T-helper 2 cell treated with Interferon-gamma antibody and Interleukin-4, amounts not matched to agents 100 ng/mL and 5 ng/mL, for 36 hours (primary cell): ENCODE results near the gene TBL3. TPM values are rescaled to one million over a fixed set of nuclear protein-coding genes. Genes with fewer than 3 reads are reported as not detected.

Source experiments
- intact Hi-C: fragments of 100-400 bp; cut with micrococcal nuclease; formaldehyde crosslinking; loops from one replicate; pipeline ENCODE4 v1.15.1; 2023
- total RNA-seq: library from RNA; stranded (reverse); gene quantifications from 2 replicates; pipeline ENCODE4 v1.2.3, GENCODE V29; 2022

The TBL3 gene
- total RNA-seq, 1 donor from 2014 or later = 36.7 TPM

- intact Hi-C loops = loop anchor here (1.0 to 2.0 kb wide), 3 partner anchors 8 to 27 kb away; partner anchors contain the start of genes MSRB1 and TBL3
These were observed 7.9 kb upstream of the TBL3 start for GRCh38 chr16:1963806-1964505.

GRCh38 chr16:1964506-1965395 lies 7.1 kb upstream of the TBL3 start, which contains the start of gene RPS2:
RPS2 (minus strand) TSS chr16:1964826; CDS start chr16:1964625, 201 bp downstream.
- intact Hi-C loops = loop anchor here (1.0 to 2.0 kb wide), 3 partner anchors 8 to 26 kb away; partner anchors contain the start of genes MSRB1 and TBL3

- intact Hi-C loops = loop anchor here (2.0 kb wide), 2 partner anchors 23 to 25 kb away; partner anchors contain the start of gene MSRB1
These were observed 6.4 kb upstream of the TBL3 start for GRCh38 chr16:1965396-1966001.

DNA sequence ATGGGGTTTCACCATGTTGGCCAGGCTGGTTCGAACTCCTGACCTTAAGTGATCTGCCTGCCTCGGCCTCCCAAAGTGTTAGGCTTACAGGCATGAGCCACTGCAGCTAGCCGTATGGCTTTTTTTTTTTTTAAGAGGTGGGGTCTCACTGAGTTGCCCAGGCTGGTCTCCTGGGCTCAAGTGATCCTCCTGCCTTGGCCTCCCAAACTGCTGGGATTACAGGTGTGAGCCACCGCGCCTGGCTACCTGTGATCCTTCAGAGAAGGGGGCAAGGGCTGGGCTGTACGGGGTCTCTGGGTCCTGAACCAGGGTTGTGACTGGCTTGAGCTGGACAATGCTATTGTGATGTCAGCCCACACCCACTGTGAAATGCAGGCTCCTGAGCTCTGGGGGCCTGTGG lies 5.4 kb upstream of the TBL3 start, which contains the start of gene RNF151:
RNF151 (plus strand) TSS at position 397 of the 400 bp plus-strand sequence. CDS start 26 bp downstream, outside the sequence.
- intact Hi-C loops = no loop called here

- intact Hi-C loops = no loop called here
These were observed 3.5 kb upstream of the TBL3 start for GRCh38 chr16:1968146-1968953.

DNA sequence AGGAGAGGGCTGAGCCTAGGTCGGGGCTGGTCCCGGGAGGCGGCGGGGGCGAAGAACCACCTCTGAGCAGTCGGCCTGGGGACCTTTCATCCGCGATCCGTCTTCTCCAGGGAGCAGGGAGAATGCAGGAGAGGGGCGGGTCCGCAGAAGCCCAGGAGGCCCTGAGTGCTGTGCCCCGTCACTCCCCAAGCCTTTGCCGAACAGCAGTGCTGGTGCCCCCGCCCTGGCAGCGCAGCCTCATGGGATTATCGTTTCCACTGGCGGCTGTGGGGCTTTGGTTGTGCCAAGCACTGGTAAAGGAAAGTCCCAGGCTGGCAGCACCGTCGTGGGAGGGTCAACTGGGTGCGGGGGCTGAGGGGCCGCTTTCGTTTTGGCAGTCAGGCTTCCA lies 631 bp downstream of the TBL3 start:
- intact Hi-C loops = loop anchor here (1.0 to 5.0 kb wide), 3 partner anchors 8 to 35 kb away; partner anchors contain the start of genes GFER, RPS2 and ZNF598

DNA sequence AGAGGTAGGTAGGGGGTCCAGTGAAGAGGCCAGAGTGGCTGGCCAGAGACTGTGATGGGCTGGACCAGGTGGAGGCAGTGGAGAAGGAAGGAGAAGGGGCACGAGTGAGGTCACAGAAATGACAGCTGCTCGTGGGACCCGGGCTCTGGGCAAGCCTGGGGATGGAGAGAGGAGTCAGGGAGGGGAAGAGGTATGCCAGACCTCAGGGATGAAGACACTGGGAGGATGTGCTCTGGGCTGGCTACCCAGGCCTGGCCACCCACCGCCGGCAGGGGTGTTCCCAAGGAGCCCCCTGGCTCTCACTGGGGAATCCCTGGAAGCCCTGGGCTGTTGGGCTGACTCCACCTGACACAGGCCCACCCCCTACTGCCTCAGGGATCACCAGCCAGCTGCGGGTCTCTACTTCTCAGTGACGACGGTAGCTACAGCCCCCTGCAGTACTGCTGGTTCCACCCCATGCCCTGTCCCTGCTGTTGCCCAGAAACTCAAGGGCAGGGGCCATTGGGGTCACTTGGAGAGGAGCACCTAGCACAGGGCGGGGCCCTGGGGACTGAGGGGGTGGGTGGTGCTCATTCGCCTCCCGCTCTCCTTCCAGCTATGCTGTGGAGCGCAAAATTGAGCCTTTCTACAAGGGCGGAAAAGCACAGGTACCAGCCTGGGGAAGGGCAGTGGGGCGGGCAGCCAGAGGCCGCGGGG lies 1.8 kb downstream of the TBL3 start:
- intact Hi-C loops = loop anchor here (5.0 kb wide), 1 partner anchor 34 kb away; the partner anchor contains the start of gene ZNF598

DNA sequence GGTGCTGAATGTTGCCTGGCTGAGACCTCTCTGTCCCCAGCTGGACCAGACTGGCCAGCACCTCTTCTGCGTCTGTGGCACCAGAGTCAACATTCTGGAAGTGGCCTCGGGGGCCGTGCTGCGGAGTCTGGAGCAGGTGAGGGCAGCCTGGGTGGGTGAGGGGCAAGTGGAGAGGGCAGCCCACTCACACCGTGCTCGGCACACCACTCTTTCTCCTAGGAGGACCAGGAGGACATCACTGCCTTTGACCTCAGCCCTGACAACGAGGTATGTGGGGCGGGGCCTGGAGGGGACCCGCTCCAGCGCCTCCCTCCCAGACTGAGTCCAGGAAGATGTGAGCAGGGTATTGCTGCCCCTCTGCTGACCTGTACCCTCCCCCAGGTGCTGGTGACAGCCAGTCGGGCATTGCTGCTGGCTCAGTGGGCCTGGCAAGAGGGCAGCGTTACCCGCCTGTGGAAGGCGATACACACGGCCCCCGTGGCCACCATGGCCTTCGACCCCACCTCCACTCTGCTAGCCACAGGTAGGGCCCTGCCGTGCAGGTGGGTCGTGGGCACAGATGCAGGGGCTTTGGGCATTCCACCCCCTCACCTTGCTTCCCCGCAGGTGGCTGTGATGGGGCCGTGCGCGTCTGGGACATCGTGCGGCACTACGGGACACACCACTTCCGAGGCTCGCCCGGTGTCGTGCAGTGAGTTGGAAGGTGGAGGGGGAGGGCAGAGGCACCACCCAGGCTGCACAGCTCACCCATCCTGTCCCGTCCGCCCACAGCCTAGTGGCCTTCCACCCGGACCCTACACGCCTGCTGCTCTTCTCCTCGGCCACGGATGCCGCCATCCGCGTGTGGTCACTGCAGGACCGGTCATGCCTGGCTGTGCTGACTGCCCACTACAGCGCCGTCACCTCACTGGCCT lies 2.6 kb downstream of the TBL3 start:
- intact Hi-C loops = loop anchor here (5.0 kb wide), 1 partner anchor 33 kb away; the partner anchor contains the start of gene ZNF598

DNA sequence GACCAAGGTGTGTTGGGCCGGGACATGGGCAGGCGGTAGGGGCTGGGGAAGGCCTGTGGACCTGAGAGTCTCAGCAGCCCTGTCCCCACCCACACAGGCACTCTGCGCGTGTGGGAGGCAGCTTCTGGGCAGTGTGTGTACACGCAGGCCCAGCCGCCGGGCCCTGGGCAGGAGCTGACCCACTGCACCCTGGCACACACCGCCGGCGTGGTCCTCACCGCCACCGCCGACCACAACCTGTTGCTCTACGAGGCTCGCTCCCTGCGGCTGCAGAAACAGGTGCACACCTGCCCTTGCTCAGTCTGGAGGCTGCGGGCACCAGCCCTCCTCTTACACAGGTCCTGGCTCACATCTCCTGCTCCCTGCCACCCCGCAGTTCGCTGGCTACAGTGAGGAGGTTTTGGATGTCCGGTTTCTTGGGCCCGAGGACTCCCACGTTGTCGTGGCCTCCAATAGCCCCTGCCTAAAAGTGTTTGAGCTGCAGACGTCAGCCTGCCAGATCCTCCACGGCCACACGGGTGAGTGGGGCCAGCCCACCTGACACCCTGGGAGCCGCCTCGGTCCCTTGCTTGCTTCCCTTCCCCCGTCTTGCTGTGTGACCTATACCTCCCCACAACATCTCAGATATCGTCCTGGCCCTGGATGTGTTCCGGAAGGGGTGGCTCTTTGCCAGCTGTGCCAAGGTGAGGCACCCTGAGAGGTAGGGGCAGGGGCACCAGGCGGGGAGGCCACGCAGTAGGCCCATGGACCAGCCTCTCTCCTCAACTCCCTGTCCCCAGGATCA lies 3.8 kb downstream of the TBL3 start:
- intact Hi-C loops = no loop called here

DNA sequence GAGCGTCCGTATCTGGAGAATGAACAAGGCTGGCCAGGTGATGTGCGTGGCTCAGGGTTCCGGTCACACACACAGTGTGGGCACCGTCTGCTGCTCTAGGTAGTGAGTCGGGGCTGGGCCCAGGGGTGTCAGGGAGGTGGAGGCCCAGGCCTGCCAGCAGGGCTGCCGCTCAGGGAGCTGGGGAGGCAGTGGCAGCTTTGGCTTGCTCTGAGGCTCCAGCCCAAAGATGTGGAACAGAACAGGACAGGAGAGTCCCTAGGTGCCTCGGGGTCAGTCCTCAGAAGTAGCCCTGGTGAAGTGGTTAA lies 4.3 kb downstream of the TBL3 start:
- intact Hi-C loops = no loop called here

GRCh38 chr16:1976951-1977874 lies 5.4 kb downstream of the TBL3 start:
- intact Hi-C loops = no loop called here

DNA sequence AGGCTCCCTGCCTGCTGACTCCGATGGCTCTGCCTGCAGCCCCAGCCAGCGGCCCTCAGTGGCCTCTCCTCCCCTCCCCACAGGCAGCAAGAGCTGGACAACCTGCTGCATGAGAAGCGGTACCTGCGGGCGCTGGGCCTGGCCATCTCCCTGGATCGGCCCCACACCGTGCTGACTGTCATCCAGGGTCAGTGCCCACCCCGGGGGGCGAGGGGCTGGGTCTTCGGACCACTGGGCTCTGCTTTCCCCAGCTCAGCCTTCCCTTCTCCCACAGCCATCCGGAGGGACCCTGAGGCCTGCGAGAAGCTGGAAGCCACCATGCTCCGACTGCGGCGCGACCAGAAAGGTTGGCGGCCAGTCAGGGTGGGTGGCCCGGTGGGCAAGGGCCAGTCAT lies 6.0 kb downstream of the TBL3 start:
- intact Hi-C loops = no loop called here

GRCh38 chr16:1978476-1979120 lies 6.7 kb downstream of the TBL3 start:
- intact Hi-C loops = no loop called here

- intact Hi-C loops = no loop called here
These were observed 7.6 kb downstream of the TBL3 start for GRCh38 chr16:1979271-1980029.

- intact Hi-C loops = no loop called here
These were observed 8.3 kb downstream of the TBL3 start for GRCh38 chr16:1980030-1980769.
